Measurements from ENCODE around the gene SOX11.

The SOX11 gene

GRCh38 chr2:5698134-5698533, 6.0 kb downstream of the SOX11 start:
- no peak for DNase-seq (ENCODE audit: extremely low spot score)
- TF ChIP-seq LEF1 (IDR thresholded peaks at IDR 0.05; ENCODE audit: borderline replicate concordance) (no peak), NFRKB (IDR thresholded peaks at IDR 0.05) (no peak), SUZ12 (IDR thresholded peaks at IDR 0.05) (no peak), SP1 (IDR thresholded peaks at IDR 0.05) (no peak), ARNT (IDR thresholded peaks at IDR 0.05) (no peak), FOXA1 (IDR thresholded peaks at IDR 0.05) (no peak), FOXM1 (IDR thresholded peaks at IDR 0.05; ENCODE audit: borderline replicate concordance) (no peak), ZNF384 (IDR thresholded peaks at IDR 0.05) (no peak), FOXK2 (IDR thresholded peaks at IDR 0.05) (no peak), L3MBTL2 (conservative IDR thresholded peaks at IDR 0.05) (no peak)
- ChIA-PET POLR2A (no interaction called here), CTCF (no interaction called here)

- ChIA-PET POLR2A (no interaction called here), CTCF (interaction anchor here (0.6 kb wide), 1 partner anchor 1593 kb away, joined by 3 read pairs; no protein-coding TSS in a partner anchor)
- DNase-seq (ENCODE audit: extremely low spot score) = no peak
- TF ChIP-seq ARNT (IDR thresholded peaks at IDR 0.05) (no peak), L3MBTL2 (conservative IDR thresholded peaks at IDR 0.05) (no peak), ELF4 (IDR thresholded peaks at IDR 0.05) (no peak), CTBP1 (IDR thresholded peaks at IDR 0.05; ENCODE audit: borderline replicate concordance) (no peak), HDGF (IDR thresholded peaks at IDR 0.05; ENCODE audit: borderline replicate concordance) (no peak), PKNOX1 (IDR thresholded peaks at IDR 0.05) (no peak), SUZ12 (IDR thresholded peaks at IDR 0.05) (no peak), FOXM1 (IDR thresholded peaks at IDR 0.05; ENCODE audit: borderline replicate concordance) (no peak), TARDBP (IDR thresholded peaks at IDR 0.05) (no peak), SP1 (IDR thresholded peaks at IDR 0.05) (no peak), NFRKB (IDR thresholded peaks at IDR 0.05) (no peak), LEF1 (IDR thresholded peaks at IDR 0.05; ENCODE audit: borderline replicate concordance) (no peak), ZNF384 (IDR thresholded peaks at IDR 0.05) (no peak), FOXK2 (IDR thresholded peaks at IDR 0.05) (no peak), BHLHE40 (IDR thresholded peaks at IDR 0.05; ENCODE audit: borderline replicate concordance) (no peak), FOXA1 (IDR thresholded peaks at IDR 0.05) (no peak)
These were observed 7.8 kb downstream of the SOX11 start for GRCh38 chr2:5699963-5700362.

- DNase-seq (ENCODE audit: extremely low spot score) = no peak
- CTCF ChIA-PET = no interaction called here
- TF ChIP-seq FOXM1 (IDR thresholded peaks at IDR 0.05; ENCODE audit: borderline replicate concordance) (no peak), LEF1 (IDR thresholded peaks at IDR 0.05; ENCODE audit: borderline replicate concordance) (no peak), ZNF384 (IDR thresholded peaks at IDR 0.05) (no peak), ELF4 (IDR thresholded peaks at IDR 0.05) (no peak), SUZ12 (IDR thresholded peaks at IDR 0.05) (no peak), HDGF (IDR thresholded peaks at IDR 0.05; ENCODE audit: borderline replicate concordance) (no peak), L3MBTL2 (conservative IDR thresholded peaks at IDR 0.05) (no peak), CTBP1 (IDR thresholded peaks at IDR 0.05; ENCODE audit: borderline replicate concordance) (no peak), FOXK2 (IDR thresholded peaks at IDR 0.05) (no peak), FOXA1 (IDR thresholded peaks at IDR 0.05) (no peak), TARDBP (IDR thresholded peaks at IDR 0.05) (no peak), SP1 (IDR thresholded peaks at IDR 0.05) (no peak), BHLHE40 (IDR thresholded peaks at IDR 0.05; ENCODE audit: borderline replicate concordance) (no peak), ARNT (IDR thresholded peaks at IDR 0.05) (no peak), NFRKB (IDR thresholded peaks at IDR 0.05) (no peak), PKNOX1 (IDR thresholded peaks at IDR 0.05) (no peak)
- POLR2A ChIA-PET = no interaction called here
These were observed 8.4 kb downstream of the SOX11 start for GRCh38 chr2:5700551-5700950.

GRCh38 chr2:5701266-5701665, 9.1 kb downstream of the SOX11 start:
- ChIA-PET CTCF (no interaction called here), POLR2A (no interaction called here)
- TF ChIP-seq PKNOX1 (IDR thresholded peaks at IDR 0.05) (no peak), ELF4 (IDR thresholded peaks at IDR 0.05) (no peak), CTBP1 (IDR thresholded peaks at IDR 0.05; ENCODE audit: borderline replicate concordance) (no peak), SP1 (IDR thresholded peaks at IDR 0.05) (no peak), NFRKB (IDR thresholded peaks at IDR 0.05) (no peak), BHLHE40 (IDR thresholded peaks at IDR 0.05; ENCODE audit: borderline replicate concordance) (no peak), HDGF (IDR thresholded peaks at IDR 0.05; ENCODE audit: borderline replicate concordance) (no peak), LEF1 (IDR thresholded peaks at IDR 0.05; ENCODE audit: borderline replicate concordance) (no peak), SUZ12 (IDR thresholded peaks at IDR 0.05) (no peak)
- DNase-seq (ENCODE audit: extremely low spot score) = no peak

- POLR2A ChIA-PET = no interaction called here
These were observed 11.0 kb downstream of the SOX11 start for GRCh38 chr2:5703166-5703565.

GRCh38 chr2:5705490-5705889, 13.3 kb downstream of the SOX11 start:
- TF ChIP-seq CTBP1 (IDR thresholded peaks at IDR 0.05; ENCODE audit: borderline replicate concordance) (no peak), ELF4 (IDR thresholded peaks at IDR 0.05) (no peak), FOXK2 (IDR thresholded peaks at IDR 0.05) (no peak), FOXM1 (IDR thresholded peaks at IDR 0.05; ENCODE audit: borderline replicate concordance) (no peak), L3MBTL2 (conservative IDR thresholded peaks at IDR 0.05) (no peak), ARNT (IDR thresholded peaks at IDR 0.05) (no peak), SP1 (IDR thresholded peaks at IDR 0.05) (no peak), NFRKB (IDR thresholded peaks at IDR 0.05) (no peak)
- CTCF ChIA-PET = no interaction called here

More at GRCh38 chr2:5703166-5703565, 11.0 kb downstream of the SOX11 start:
- no peak for DNase-seq (ENCODE audit: extremely low spot score)
- CTCF ChIA-PET = no interaction called here
- TF ChIP-seq NFRKB (IDR thresholded peaks at IDR 0.05) = no peak

More at GRCh38 chr2:5705490-5705889, 13.3 kb downstream of the SOX11 start:
- DNase-seq (ENCODE audit: extremely low spot score) = no peak
- POLR2A ChIA-PET = no interaction called here
